ENCODE measurements around the gene POMGNT2.
"Not testable (repeated sequence)": the region's sequence is repeated elsewhere in the genome, so short reads cannot be mapped to it uniquely, and the experiment has no call there.

POMGNT2 gene

DNA sequence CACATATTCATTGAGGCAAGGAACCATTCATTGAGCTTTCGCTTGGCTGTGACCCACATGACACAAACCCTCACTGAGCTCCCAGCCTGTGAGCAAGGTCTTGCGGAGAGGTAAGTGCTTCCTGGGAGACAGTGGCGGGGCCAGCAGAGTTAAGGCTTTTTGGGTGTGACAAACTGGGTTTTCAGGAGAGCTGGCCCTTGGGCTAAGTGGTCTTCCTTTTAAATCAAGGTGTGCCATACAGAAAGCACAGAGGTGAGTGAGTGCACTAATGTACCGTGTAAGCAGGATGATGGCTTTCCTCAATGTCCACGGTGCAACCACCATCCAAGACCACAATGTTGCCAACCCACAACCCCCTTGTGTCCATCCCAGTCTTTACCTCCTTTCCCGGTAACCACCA is 28.6 kb downstream of the POMGNT2 start:
- DNase-seq (ENCODE audit: low read depth in 1 of 2, low spot score in 1 of 2): no peak

- no peak for DNase-seq (ENCODE audit: low read depth in 1 of 2, low spot score in 1 of 2)
Observed at GRCh38 chr3:43076857-43077256, 29.0 kb downstream of the POMGNT2 start.

DNA sequence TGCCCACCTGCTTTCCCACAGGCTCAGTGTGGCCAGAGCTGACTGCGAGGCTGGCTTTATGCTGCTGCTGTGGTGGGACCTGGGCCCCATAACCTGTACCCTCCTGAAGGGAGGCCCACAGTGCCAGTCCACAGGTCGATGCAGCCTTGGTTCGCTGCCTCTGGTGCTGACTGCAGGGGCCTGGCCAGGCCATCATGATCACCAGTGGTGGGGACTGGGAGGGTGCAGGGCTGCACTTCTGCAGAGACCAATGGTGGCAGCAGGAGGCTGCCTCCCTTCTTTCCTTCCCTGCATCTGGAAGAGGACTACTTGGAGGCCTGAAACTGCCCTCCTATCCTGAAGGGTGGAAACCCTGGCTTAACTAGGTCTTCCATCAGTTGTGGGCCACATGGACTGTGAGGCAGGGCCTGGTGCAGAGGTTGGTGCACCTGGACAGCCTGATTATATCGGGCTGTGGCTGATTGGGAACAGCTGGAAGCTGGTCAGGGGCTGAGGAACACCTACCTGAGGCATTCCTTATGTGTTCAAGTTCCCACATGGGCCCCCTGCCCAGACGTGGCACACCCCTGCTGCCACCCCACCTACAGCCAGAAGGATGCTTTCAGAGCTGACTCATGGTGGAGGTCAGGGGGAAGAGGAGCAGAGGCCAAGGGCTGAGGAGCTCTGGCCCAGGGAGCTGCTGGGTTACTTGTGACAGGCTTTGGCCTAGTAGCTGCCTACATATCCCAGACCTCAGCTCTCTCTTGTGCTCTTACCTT is 29.8 kb downstream of the POMGNT2 start:
- no peak for DNase-seq (ENCODE audit: low read depth in 1 of 2, low spot score in 1 of 2)

DNA sequence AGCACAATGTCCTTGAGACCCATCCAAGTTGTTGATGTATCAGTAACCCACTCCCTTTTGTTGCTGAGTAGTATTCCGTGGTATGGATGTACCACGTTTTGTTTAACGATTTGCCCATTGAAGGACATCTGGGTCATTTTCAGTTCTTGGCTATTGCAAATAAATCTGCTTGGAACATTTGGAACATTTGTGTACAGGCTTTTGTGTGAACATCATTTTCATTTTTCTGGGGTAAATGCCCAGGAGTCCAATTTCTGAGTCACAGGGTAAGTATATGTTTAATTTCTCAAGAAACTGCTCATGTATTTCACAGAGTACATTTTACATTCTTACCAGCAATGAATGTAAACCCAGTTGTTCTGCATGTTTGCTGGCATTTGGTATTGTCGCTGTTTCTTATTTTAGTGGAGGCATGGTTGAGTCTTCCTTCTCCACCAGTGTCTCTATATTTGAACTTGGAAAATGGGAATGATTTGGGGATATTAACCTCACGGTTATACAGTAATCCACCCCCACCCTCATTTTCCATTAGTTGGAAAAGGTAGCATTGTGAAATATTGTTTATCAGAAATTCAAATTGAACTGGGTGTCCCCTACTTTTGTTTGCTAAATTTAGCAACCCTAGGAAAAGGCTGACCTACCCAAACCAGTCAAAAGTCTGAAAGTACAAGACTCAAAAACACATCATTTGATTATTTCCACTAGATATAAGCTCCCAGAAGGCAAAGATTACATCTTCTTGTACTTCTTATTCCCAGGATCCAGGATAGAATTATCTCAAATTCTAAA is 30.8 kb downstream of the POMGNT2 start:
- no peak for DNase-seq (ENCODE audit: low read depth in 1 of 2, low spot score in 1 of 2)

DNA sequence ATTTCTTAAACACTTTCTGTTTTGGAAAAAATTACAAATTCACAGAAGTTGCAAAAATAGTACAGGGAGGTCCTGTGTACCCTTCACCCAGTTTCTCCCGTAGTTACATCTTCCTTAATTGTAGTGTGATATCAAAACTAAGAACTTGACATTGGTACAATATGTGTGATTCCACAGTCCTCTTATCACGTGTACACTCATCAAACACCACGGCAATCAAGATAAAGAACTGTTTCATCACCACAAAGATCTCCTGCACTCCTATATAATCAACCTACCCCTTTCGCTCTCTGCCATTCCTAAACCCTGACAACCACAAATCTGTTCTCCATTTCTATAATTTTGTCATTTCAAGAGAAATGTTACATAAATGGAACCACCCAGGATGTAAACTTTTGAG is 31.4 kb downstream of the POMGNT2 start:
- DNase-seq (ENCODE audit: low read depth in 1 of 2, low spot score in 1 of 2): no peak

GRCh38 chr3:43073836-43074220 is 32.1 kb downstream of the POMGNT2 start:
- no peak for DNase-seq (ENCODE audit: low read depth in 1 of 2, low spot score in 1 of 2)

DNA sequence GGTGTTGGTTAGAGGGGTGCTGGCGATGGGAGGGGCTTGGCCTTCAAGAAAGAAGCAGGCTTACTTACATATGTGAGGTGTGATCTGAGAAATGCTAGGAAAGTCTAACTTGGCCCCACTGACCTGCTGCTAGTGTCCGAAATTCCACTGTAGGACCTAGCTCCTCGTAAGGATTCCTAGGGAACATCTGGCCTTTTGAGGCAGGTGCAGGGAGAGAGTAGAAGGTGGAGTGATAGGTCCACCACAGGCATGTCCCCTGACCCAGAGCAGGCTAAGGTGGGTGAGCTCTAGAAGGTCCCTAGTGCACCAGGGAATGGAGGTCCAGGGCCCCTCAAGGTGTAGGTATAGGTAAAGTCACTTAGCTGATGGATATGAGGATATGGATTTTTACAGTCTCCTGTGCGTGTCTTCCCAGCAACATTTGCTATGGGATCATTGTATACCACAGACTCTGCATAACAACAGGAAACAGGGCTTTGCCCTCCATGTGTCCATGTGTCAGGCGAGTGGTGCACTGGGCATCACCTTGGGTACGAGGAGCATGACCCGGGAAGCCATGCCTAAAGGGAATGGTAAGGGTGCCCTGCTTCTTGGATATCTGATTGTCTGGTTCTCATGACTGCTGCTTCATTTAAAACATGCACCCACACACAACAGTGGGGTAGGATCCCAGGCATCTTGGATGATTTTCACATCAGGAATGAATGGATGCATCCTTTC is 32.6 kb downstream of the POMGNT2 start:
- DNase-seq (ENCODE audit: low read depth in 1 of 2, low spot score in 1 of 2): no peak

DNA sequence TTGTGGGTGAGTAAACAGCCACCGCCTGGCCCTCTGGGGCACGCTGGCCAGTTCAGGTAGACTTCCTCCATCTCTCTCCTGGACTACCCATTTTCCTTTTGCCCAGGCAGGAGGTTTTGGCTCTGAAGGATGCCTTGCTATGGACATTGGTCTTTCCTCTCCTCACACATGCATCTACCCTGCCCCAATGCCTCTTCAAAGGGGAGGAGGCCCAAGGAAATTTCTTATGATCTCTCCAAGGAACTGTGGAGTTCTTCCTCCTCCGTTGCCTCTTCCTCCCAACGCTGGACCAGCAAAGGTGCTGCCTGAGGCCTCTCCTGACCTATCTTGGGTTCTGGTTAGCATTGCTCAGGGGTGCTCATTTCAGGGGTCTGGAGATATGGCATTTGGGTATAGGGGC is 33.5 kb downstream of the POMGNT2 start:
- DNase-seq (ENCODE audit: low read depth in 1 of 2, low spot score in 1 of 2): no peak

DNA sequence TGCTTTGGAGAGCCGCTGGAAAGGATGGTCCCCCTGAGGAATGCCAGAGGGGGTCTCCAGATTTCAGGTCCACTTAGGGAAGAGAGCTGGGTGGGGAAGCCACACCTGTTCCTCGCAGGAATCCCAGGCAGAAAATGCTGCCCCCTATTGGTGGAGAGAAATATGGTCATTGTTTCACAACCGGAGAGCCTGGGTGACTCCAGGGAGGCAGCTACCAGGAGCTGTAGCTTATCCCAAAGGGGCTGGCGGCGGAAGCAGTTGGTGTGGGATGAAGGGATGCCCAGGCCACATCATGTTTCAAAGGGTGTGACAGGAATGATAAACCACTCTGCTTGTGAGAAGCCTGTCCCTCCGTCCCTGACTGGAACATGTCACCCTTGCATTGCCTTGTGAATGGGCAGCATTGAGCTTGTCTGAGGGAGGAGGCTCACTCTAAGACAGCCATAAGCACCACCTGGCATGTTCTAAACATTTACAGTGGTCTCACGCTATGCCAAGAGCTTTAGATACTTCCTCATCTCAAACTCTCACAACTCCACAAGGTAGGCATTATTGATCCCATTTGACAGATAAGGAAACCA is 34.5 kb downstream of the POMGNT2 start:
- peak in 1 of 2 donors; percentile 17 for DNase-seq (ENCODE audit: low read depth in 1 of 2, low spot score in 1 of 2)

DNA sequence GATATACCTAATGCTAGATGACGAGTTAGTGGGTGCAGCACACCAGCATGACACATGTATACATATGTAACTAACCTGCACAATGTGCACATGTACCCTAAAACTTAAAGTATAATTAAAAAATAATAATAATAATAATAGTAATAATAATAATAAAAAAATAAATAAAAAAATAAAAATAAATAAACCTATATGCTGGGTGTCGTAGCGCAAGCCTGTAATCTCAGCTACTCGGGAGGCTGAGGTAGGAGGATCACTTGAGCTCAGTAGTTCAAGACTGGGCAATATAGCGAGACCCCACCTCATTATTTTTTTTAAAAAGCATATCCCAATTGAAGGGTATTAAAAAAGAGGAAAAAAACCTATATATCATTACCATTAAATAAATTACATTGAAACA is 35.2 kb downstream of the POMGNT2 start:
- not testable (repeated sequence) for DNase-seq (ENCODE audit: low read depth in 1 of 2, low spot score in 1 of 2)

DNA sequence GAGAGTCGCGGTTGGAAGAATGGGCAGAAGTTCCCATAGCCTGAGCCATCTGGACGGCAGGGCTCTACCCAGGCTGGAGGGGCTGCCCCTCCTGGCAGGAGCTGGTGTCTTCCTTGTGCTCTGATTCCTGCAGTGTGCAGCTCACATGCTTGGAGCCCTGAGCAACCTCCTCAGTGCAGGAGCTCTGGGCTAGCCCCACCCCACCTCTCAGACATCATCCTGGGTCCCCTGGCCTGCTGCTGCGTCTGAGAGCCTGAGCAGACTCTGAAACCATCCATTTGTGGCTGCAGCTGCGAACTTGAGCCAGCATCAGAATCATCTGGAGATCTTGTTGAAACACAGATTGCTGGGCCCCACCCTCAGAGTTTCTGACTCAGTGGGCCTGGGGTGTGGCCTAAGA is 42.8 kb downstream of the POMGNT2 start:
- DNase-seq (ENCODE audit: low read depth in 1 of 2, low spot score in 1 of 2): no peak

DNA sequence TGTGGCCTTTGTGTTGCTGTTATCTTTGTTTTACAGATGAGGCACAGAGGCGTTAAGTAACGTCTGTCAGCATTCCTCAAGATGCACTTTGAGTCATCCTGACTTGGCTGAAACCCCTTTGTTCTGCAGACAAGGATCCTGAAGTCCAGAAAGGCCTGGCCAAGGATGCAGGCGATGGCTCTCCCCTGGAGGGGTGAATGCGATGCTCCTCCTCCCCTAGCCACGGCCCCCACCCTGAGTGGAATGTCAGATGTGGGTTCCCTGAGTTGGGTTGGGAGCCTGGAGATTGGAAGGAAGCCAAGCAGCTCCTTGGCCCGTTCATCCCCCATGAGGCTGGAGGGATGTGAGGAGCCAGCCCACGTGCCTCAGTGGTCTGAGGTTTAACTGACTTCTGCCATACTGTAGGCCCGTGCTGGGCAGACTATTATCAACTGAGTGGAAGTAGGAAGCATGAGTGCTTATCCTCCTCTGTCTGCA is 43.3 kb downstream of the POMGNT2 start:
- no peak for DNase-seq (ENCODE audit: low read depth in 1 of 2, low spot score in 1 of 2)

DNA sequence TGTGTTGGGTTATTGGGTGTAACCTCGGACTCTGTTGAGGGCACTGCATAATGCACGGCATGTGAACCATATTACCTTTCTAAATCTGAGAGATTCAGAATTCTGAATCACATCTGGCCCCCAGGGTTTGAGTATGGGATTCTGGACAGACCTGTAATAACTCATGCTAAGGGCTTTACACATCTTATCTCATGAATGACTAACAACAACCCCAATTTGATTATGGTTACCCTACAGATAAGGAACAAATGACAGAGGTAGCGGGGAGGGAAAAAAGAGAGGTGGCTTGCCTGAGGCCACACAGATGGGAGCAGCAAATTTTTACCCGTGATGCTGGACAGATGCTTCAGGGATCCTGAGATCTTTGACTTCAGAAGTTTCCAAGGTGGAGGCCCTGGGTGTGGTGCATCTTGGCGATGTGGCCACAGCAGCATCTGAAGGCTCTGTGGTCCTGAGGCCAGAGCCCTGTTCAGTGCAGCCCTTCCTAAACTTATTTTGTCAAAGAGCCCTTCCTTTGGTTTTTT is 43.8 kb downstream of the POMGNT2 start:
- DNase-seq (ENCODE audit: low read depth in 1 of 2, low spot score in 1 of 2): no peak

- no peak for DNase-seq (ENCODE audit: low read depth in 1 of 2, low spot score in 1 of 2)
Observed at GRCh38 chr3:43061101-43061895, 44.6 kb downstream of the POMGNT2 start.

GRCh38 chr3:43059456-43059855 is 46.4 kb downstream of the POMGNT2 start:
- DNase-seq (ENCODE audit: low read depth in 1 of 2, low spot score in 1 of 2): no peak

DNA sequence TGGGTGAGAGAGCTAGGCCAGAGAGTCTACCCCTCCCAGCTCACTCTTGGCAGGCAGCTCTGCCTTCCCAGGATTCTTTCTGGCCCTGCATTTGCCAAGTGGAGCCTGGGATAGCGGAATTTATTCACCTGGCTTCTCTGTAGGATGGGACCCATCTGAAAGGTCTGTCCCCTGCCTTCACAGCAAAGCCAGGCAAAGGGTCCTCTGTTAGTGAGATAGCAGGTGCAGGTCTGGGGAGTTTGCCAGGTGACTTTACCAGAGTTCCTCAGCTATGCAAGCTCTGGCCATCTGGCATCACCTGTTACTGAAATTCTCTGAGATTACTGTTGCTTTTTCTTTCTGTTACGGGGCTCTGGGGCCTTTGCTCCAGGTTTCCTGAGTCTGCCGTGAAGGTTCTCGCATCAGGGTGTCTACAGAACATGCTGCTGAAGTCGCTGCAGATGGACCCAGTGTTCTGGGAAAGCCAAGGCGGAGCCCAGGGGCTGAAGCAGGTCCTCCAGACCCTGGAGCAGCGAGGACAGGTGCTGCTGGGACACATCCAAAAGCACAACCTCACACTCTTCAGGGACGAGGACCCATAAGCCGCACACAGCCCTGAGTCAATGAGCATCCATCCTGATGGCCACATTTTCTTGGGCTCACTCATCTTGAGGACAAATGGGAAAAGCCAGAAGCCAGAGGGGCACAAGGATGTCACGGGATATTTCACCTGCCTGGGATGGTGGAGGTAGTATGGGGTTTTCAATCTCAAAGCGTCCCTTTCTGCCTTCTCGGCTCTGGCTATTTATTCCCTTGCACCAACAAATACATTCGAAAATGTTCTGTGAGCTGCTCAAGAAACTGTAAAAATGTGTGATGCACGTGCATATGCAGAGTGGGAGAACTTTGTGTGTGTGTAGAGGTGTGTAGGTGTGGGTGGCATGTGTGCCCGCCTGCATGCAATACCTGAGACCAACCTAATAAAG is 49.8 kb downstream of the POMGNT2 start:
- DNase-seq (ENCODE audit: low read depth in 1 of 2, low spot score in 1 of 2): no peak

DNA sequence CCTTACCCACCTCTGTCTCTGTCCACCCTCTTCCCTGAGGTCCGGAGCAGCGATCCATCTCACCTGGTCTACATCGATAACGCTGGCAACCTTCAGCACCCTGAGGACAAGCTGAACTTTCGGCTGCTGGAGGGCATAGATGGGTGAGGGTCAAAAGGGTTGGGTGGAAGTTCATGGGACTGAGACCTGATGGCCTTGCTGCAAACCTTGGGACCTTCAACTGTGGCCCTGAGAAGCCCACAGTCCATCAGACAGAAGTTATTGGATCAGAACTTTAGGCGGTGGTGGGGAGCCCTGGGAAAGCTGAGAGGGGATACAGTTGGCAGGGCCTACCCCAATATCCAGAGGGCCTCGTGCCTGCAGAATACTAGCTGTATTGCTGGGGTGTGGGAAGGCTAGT is 50.5 kb downstream of the POMGNT2 start:
- DNase-seq (ENCODE audit: low read depth in 1 of 2, low spot score in 1 of 2): no peak

DNA sequence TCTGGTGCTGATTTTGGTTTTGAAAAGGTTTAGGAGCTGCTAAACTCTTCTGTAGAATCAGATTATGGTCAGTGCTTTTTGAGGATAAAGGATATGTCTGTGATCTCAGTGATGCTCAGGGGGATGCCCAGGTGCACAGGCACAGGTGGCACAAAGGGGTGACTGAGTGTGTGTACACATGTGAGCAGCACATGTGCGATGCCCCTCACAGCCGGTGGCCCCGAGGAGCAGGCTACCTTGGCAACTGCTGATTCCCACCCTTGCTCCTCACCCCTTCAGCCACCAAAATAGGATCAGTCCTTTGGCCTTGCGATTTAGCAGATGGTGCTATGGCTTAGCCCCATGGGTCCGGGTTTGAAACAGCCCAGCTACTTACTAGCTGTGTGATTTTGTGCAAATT is 51.1 kb downstream of the POMGNT2 start:
- DNase-seq (ENCODE audit: low read depth in 1 of 2, low spot score in 1 of 2): no peak

DNA sequence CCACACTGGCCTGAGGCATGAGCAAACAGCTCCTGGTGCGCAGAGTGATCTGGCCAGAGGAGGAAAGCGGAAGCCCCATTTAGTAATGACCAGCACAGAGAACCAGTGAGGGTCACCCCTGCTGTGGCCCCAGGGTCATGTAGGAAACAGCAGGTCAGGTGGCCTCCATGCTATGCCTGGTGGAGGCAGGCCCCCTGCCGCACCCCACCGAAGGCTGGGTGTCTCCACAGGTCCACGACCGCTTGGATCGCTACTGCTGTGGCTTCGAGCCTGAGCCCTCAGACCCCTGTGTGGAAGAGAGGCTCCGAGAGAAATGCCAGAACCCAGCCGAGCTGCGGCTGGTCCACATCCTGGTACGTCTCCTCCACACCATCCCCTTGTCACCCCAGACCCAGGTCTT is 52.6 kb downstream of the POMGNT2 start:
- DNase-seq (ENCODE audit: low read depth in 1 of 2, low spot score in 1 of 2): no peak

Data from activated CD4-positive, alpha-beta T cell treated with anti-CD3 and anti-CD28 coated beads, Interleukin-2, amount 50 U/mL, for 24 hours (primary cell).